Measurements from ENCODE around the gene RLN2. TPM values are rescaled to one million over a fixed set of nuclear protein-coding genes. Genes with fewer than 3 reads are reported as not detected.

RLN2 gene
- total RNA-seq, 1 experiment from 2014 or later: not detected

GRCh38 chr9:5286262-5286661, 18.3 kb downstream of the RLN2 start:
- Histone ChIP-seq H3K4me1 (ENCODE audit: insufficient read depth, low read length, poor library complexity, severe bottlenecking) (no peaks in the 10 kb centered on the region), H3K9me3 (ENCODE audit: low read depth, low read length, poor library complexity, severe bottlenecking) (no peaks in the 10 kb centered on the region), H3K36me3 (ENCODE audit: insufficient read depth, low read length, poor library complexity, severe bottlenecking) (no peaks in the 10 kb centered on the region), H3K27me3 (replicated peaks; ENCODE audit: insufficient read depth, low read depth, low read length, poor library complexity) (no peaks in the 10 kb centered on the region), H3K27ac (ENCODE audit: low read depth, low read length, poor library complexity, severe bottlenecking) (no peak overlapping the region), H3K4me3 (ENCODE audit: low read depth, low read length, poor library complexity, severe bottlenecking) (no peak overlapping the region)
- DNase-seq (ENCODE audit: low spot score): no peak
- ChIA-PET POLR2A (ENCODE audit: low non-redundant PET) (no interaction called here), CTCF (no interaction called here)
- intact Hi-C loops (cut with micrococcal nuclease; ENCODE audit: unreplicated experiment): no loop called here
- no TSS peak for BruUV-seq (replicated peaks)
- no peak for TF ChIP-seq EZH2 (IDR thresholded peaks at IDR 0.05; ENCODE audit: borderline replicate concordance, low read depth, low read length, poor library complexity, severe bottlenecking)
- no peak for TF ChIP-seq CTCF (conservative IDR thresholded peaks at IDR 0.05; ENCODE audit: low read depth, low read length)

GRCh38 chr9:5278486-5278885, 26.0 kb downstream of the RLN2 start:
- ChIA-PET CTCF (no interaction called here), POLR2A (ENCODE audit: low non-redundant PET) (no interaction called here)
- Histone ChIP-seq H3K9me3 (ENCODE audit: low read depth, low read length, poor library complexity, severe bottlenecking) (no peaks in the 10 kb centered on the region), H3K36me3 (ENCODE audit: insufficient read depth, low read length, poor library complexity, severe bottlenecking) (no peaks in the 10 kb centered on the region), H3K27ac (ENCODE audit: low read depth, low read length, poor library complexity, severe bottlenecking) (no peak overlapping the region), H3K27me3 (replicated peaks; ENCODE audit: insufficient read depth, low read depth, low read length, poor library complexity) (no peaks in the 10 kb centered on the region), H3K4me3 (ENCODE audit: low read depth, low read length, poor library complexity, severe bottlenecking) (no peak overlapping the region), H3K4me1 (ENCODE audit: insufficient read depth, low read length, poor library complexity, severe bottlenecking) (no peaks in the 10 kb centered on the region)
- TF ChIP-seq CTCF (conservative IDR thresholded peaks at IDR 0.05; ENCODE audit: low read depth, low read length): no peak
- no peak for TF ChIP-seq EZH2 (IDR thresholded peaks at IDR 0.05; ENCODE audit: borderline replicate concordance, low read depth, low read length, poor library complexity, severe bottlenecking)
- DNase-seq (ENCODE audit: low spot score): no peak
- intact Hi-C loops (cut with micrococcal nuclease; ENCODE audit: unreplicated experiment): no loop called here
- BruUV-seq (replicated peaks): no TSS peak

- ChIA-PET POLR2A (ENCODE audit: low non-redundant PET) (no interaction called here), CTCF (no interaction called here)
- intact Hi-C loops (cut with micrococcal nuclease; ENCODE audit: unreplicated experiment): no loop called here
- no TSS peak for BruUV-seq (replicated peaks)
- no peak for TF ChIP-seq CTCF (conservative IDR thresholded peaks at IDR 0.05; ENCODE audit: low read depth, low read length)
- TF ChIP-seq EZH2 (IDR thresholded peaks at IDR 0.05; ENCODE audit: borderline replicate concordance, low read depth, low read length, poor library complexity, severe bottlenecking): no peak
- no peaks in the 10 kb centered on the region for H3K27me3 ChIP-seq (replicated peaks; ENCODE audit: insufficient read depth, low read depth, low read length, poor library complexity)
- no peak overlapping the region for H3K27ac ChIP-seq (ENCODE audit: low read depth, low read length, poor library complexity, severe bottlenecking)
- H3K4me3 ChIP-seq (ENCODE audit: low read depth, low read length, poor library complexity, severe bottlenecking): no peak overlapping the region
- DNase-seq (ENCODE audit: low spot score): no peak
- no peaks in the 10 kb centered on the region for H3K36me3 ChIP-seq (ENCODE audit: insufficient read depth, low read length, poor library complexity, severe bottlenecking)
- H3K4me1 ChIP-seq (ENCODE audit: insufficient read depth, low read length, poor library complexity, severe bottlenecking): peaks cover 2% of the 10 kb centered on the region
- H3K9me3 ChIP-seq (ENCODE audit: low read depth, low read length, poor library complexity, severe bottlenecking): no peaks in the 10 kb centered on the region
Observed at GRCh38 chr9:5274770-5275169, 29.7 kb downstream of the RLN2 start.

Measured in A673 (cell line).